ENCODE data around the gene EMC9.

DNA sequence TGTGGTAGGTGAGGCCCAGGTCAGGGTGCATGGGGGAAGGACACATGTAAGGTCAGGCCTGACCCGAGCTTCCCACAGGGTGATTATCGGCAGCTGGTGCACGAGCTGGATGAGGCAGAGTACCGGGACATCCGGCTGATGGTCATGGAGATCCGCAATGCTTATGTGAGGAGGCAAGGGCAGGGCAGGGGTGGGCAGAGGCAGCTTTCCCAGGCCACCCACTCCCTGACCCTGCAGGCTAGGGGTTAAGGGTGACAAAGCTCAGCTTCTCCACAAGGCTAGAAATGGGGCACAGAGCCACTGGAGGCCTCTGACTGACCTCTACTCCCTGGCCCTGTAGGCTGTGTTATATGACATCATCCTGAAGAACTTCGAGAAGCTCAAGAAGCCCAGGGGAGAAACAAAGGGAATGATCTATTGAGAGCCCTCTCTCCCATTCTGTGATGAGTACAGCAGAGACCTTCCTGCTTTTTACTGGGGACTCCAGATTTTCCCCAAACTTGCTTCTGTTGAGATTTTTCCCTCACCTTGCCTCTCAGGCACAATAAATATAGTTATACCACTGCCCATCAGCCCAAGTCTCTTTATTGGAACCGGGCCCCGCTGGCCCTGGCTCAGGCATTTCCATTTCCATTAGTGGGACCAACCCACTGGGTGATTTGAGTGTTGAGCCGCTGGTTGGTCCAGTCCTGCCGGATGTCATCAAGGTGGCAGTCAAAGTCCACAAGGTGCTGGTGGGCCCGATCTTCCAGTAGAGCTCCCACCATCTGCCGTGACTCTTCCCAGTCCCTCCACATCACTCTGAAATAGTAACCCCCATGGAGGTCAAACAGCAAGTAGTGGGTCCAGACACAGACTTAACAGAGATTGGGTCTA lies 2.8 kb downstream of the EMC9 start:
- TF ChIP-seq, protein P1, sequence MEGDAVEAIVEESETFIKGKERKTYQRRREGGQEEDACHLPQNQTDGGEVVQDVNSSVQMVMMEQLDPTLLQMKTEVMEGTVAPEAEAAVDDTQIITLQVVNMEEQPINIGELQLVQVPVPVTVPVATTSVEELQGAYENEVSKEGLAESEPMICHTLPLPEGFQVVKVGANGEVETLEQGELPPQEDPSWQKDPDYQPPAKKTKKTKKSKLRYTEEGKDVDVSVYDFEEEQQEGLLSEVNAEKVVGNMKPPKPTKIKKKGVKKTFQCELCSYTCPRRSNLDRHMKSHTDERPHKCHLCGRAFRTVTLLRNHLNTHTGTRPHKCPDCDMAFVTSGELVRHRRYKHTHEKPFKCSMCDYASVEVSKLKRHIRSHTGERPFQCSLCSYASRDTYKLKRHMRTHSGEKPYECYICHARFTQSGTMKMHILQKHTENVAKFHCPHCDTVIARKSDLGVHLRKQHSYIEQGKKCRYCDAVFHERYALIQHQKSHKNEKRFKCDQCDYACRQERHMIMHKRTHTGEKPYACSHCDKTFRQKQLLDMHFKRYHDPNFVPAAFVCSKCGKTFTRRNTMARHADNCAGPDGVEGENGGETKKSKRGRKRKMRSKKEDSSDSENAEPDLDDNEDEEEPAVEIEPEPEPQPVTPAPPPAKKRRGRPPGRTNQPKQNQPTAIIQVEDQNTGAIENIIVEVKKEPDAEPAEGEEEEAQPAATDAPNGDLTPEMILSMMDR (IDR thresholded peaks at IDR 0.05): no peak
- TF ChIP-seq POLR2A (IDR thresholded peaks at IDR 0.05): no peak

Data from adrenal gland (tissue), 5 donors.